Skin epidermis (tissue), 12 donors: ENCODE results near the gene TSPEAR.
"Not testable (repeated sequence)": the region's sequence is repeated elsewhere in the genome, so short reads cannot be mapped to it uniquely, and the experiment has no call there.

Experiments
- H3K27ac ChIP-seq, 21 experiments: fragments of 200-600 bp; sonication (generic) in 11 of 21; one replicate each; pipeline ENCODE4 v1.5.0; 2020; ENCODE audit warnings: mild to moderate bottlenecking in 3 of 21, inconsistent platforms in 2 of 21, moderate library complexity in 2 of 21
- H3K4me3 ChIP-seq, 7 experiments: fragments of 200-600 bp; sonication (generic) in 2 of 7; one replicate each; pipeline ENCODE4 v1.5.0; 2020; ENCODE audit warnings: inconsistent platforms in 2 of 7, mild to moderate bottlenecking in 2 of 7, moderate library complexity in 1 of 7

TSPEAR gene

GRCh38 chr21:44566403-44566802, 145.0 kb downstream of the TSPEAR start:
- H3K4me3 ChIP-seq = no peak overlapping the region

GRCh38 chr21:44564886-44565598, 146.3 kb downstream of the TSPEAR start:
- Histone ChIP-seq H3K4me3 (no peak overlapping the region), H3K27ac (peak overlapping the region in 2 of 21 experiments; percentile 6 to 59)

More at GRCh38 chr21:44566403-44566802, 145.0 kb downstream of the TSPEAR start:
- H3K27ac ChIP-seq = no peak overlapping the region

- Histone ChIP-seq H3K27ac (peak overlapping the region in 1 of 21 experiments; percentile 59), H3K4me3 (no peak overlapping the region)
Observed at GRCh38 chr21:44564099-44564498, 147.3 kb downstream of the TSPEAR start.

- Histone ChIP-seq H3K27ac (no peak within 1 kb of the TSS), H3K4me3 (no peak within 1 kb of the TSS)
Observed at GRCh38 chr21:44558695-44559094, 152.7 kb downstream of the TSPEAR start, which contains the start of gene KRTAP10-3. Gene KRTAP10-3, minus strand, starts transcription at chr21:44558795. Its CDS starts 80 bp downstream, at chr21:44558715.

- not testable (repeated sequence) for H3K27ac ChIP-seq, H3K4me3 ChIP-seq
Observed at GRCh38 chr21:44558329-44558675, 153.1 kb downstream of the TSPEAR start.

- Histone ChIP-seq H3K4me3 (no peak overlapping the region), H3K27ac (no peak overlapping the region)
Observed at GRCh38 chr21:44557491-44558328, 153.7 kb downstream of the TSPEAR start.

GRCh38 chr21:44556879-44557278, 154.5 kb downstream of the TSPEAR start:
- Histone ChIP-seq H3K4me3 (no peak overlapping the region), H3K27ac (no peak overlapping the region)

- no peak overlapping the region for H3K27ac ChIP-seq
- no peak overlapping the region for H3K4me3 ChIP-seq
Observed at GRCh38 chr21:44555200-44555875, 156.0 kb downstream of the TSPEAR start.

GRCh38 chr21:44552681-44553080, 158.7 kb downstream of the TSPEAR start:
- Histone ChIP-seq H3K27ac (no peak overlapping the region), H3K4me3 (no peak overlapping the region)

GRCh38 chr21:44552136-44552535, 159.2 kb downstream of the TSPEAR start:
- H3K4me3 ChIP-seq = no peak overlapping the region

GRCh38 chr21:44551340-44551961, 159.9 kb downstream of the TSPEAR start, which contains the start of gene KRTAP10-2:
Gene KRTAP10-2, minus strand, starts transcription at chr21:44551505. Its CDS starts 47 bp downstream, at chr21:44551458.
- no peak within 1 kb of the TSS for H3K4me3 ChIP-seq

More at GRCh38 chr21:44552136-44552535, 159.2 kb downstream of the TSPEAR start:
- no peak overlapping the region for H3K27ac ChIP-seq

GRCh38 chr21:44550807-44551206, 160.6 kb downstream of the TSPEAR start:
- Histone ChIP-seq H3K27ac (no peak overlapping the region), H3K4me3 (no peak overlapping the region)

More at GRCh38 chr21:44551340-44551961, 159.9 kb downstream of the TSPEAR start, which contains the start of gene KRTAP10-2:
- H3K27ac ChIP-seq = no peak within 1 kb of the TSS

GRCh38 chr21:44550285-44550684, 161.1 kb downstream of the TSPEAR start:
- not testable (repeated sequence) for H3K27ac ChIP-seq, H3K4me3 ChIP-seq

GRCh38 chr21:44549525-44550211, 161.7 kb downstream of the TSPEAR start:
- Histone ChIP-seq H3K4me3 (no peak overlapping the region), H3K27ac (peak overlapping the region in 2 of 21 experiments; percentile 27 to 63)

- peak overlapping the region in 2 of 21 experiments; percentile 27 to 63 for H3K27ac ChIP-seq
- peak overlapping the region in 1 of 7 experiments; percentile 4 for H3K4me3 ChIP-seq
Observed at GRCh38 chr21:44548922-44549321, 162.4 kb downstream of the TSPEAR start.

GRCh38 chr21:44548381-44548780, 163.0 kb downstream of the TSPEAR start:
- Histone ChIP-seq H3K4me3 (no peak overlapping the region), H3K27ac (peak overlapping the region in 2 of 21 experiments; percentile 27 to 63)

GRCh38 chr21:44547656-44548331, 163.6 kb downstream of the TSPEAR start:
- Histone ChIP-seq H3K4me3 (no peak overlapping the region), H3K27ac (peak overlapping the region in 3 of 21 experiments; percentile 26 to 63 (median 58))

- H3K27ac ChIP-seq = no peak overlapping the region
- H3K4me3 ChIP-seq = no peak overlapping the region
Observed at GRCh38 chr21:44544566-44544965, 166.8 kb downstream of the TSPEAR start.
